Esophagus muscularis mucosa (tissue), 3 donors: ENCODE results near the gene LMF1.

ENCODE experiments used
- EP300 ChIP-seq: sonication (generic); formaldehyde crosslinking; IDR thresholded peaks from one replicate; pipeline ENCODE4 v1.6.1; 2017; ENCODE audit warnings: antibody characterized with exemption
- TF ChIP-seq, protein P1 (sequence below), 3 experiments: fragments of 200-600 bp in 2 of 3; fragments of 450-650 bp in 1 of 3; sonication (generic) in 2 of 3; IDR thresholded peaks; one replicate each; pipeline ENCODE4 v1.5.1; 2017 to 2019; ENCODE audit warnings: antibody characterized with exemption in 3 of 3, mild to moderate bottlenecking in 2 of 3, moderate library complexity in 1 of 3

DNA sequence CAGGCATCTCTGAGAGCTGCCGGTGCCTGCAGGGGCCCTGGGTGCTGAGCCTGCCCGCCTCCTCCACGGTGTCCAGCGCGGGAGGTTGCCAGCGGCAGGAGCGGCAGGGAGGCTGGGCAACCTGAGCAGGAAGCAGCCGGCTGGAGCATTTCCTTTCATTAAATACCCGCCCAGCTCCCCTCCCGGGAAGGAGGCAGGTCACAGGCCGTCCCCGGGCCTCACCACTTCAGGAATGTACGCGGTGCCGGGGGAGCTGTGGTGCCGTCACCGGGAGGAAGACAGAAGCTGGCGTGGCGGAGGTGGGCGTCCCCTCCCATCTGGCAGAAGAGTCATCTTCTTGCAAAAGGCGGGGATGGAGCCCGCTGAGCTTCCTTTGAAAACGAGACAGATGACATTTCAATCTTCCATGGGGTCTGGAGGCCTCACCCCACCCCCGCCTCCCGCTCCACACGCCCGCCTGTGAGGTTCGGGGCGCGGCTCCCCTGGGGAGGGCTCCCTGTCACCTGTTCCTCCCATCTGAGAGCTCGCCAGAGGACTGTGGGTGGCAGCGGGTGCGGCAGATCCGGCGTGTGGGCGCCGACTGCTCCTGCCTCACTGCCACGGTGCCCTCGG lies 26.8 kb upstream of the LMF1 start:
- TF ChIP-seq, protein P1, sequence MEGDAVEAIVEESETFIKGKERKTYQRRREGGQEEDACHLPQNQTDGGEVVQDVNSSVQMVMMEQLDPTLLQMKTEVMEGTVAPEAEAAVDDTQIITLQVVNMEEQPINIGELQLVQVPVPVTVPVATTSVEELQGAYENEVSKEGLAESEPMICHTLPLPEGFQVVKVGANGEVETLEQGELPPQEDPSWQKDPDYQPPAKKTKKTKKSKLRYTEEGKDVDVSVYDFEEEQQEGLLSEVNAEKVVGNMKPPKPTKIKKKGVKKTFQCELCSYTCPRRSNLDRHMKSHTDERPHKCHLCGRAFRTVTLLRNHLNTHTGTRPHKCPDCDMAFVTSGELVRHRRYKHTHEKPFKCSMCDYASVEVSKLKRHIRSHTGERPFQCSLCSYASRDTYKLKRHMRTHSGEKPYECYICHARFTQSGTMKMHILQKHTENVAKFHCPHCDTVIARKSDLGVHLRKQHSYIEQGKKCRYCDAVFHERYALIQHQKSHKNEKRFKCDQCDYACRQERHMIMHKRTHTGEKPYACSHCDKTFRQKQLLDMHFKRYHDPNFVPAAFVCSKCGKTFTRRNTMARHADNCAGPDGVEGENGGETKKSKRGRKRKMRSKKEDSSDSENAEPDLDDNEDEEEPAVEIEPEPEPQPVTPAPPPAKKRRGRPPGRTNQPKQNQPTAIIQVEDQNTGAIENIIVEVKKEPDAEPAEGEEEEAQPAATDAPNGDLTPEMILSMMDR (IDR thresholded peaks at IDR 0.05) = no peak
- no peak for TF ChIP-seq EP300
